ENCODE measurements around the gene UBB. TPM values are rescaled to one million over a fixed set of nuclear protein-coding genes. Genes with fewer than 3 reads are reported as not detected.

The UBB gene
- total RNA-seq, 1 experiment from 2014 or later: 1,609 TPM

- no peak overlapping the region for H3K4me3 Mint-ChIP-seq
- no peaks in the 10 kb centered on the region for H3K27me3 ChIP-seq (ENCODE audit: insufficient read depth, low read length)
- no peak overlapping the region for H3K27ac Mint-ChIP-seq
- H3K36me3 Mint-ChIP-seq (ENCODE audit: insufficient read depth in 1 of 3, low read depth in 3 of 3): no peaks in the 10 kb centered on the region
- H3K4me1 ChIP-seq (ENCODE audit: insufficient read depth, low read length): no peaks in the 10 kb centered on the region
- peaks cover 1% of the 10 kb centered on the region for H3K27me3 Mint-ChIP-seq (ENCODE audit: low read depth)
- no peak overlapping the region for H3K27ac ChIP-seq (ENCODE audit: insufficient read length, low read depth, low read length)
- no peak overlapping the region for H2BK5ac ChIP-seq (ENCODE audit: insufficient read length, low read length)
- H3K56ac ChIP-seq (ENCODE audit: insufficient read length, low read depth, low read length): no peak overlapping the region
- H4K5ac ChIP-seq (ENCODE audit: insufficient read length, low read depth, low read length): no peak overlapping the region
- no peak overlapping the region for H3T11ph ChIP-seq (ENCODE audit: low read length)
- no peak overlapping the region for H4K91ac ChIP-seq (ENCODE audit: insufficient read length, low read depth, low read length)
- H2AK5ac ChIP-seq (ENCODE audit: insufficient read length, low read length): no peak overlapping the region
- H3K14ac ChIP-seq (ENCODE audit: insufficient read depth, low read length): no peak overlapping the region
- H3K18ac ChIP-seq (ENCODE audit: insufficient read length, low read depth, low read length): no peak overlapping the region
- TF ChIP-seq CTCF (conservative IDR thresholded peaks at IDR 0.05): no peak
- no peak overlapping the region for H3K9ac ChIP-seq (ENCODE audit: extremely low read depth, insufficient read length, low read length)
- DNase-seq: no peak
- H2AFZ ChIP-seq (ENCODE audit: low read length): no peak overlapping the region
- H3K79me1 ChIP-seq (ENCODE audit: insufficient read depth, low read depth, low read length, poor library complexity, severe bottlenecking): no peaks in the 10 kb centered on the region
- H2BK12ac ChIP-seq (ENCODE audit: insufficient read length, low read depth, low read length): no peak overlapping the region
- H3K4me2 ChIP-seq (ENCODE audit: insufficient read depth, insufficient read length, low read length): no peak overlapping the region
- H2BK120ac ChIP-seq (ENCODE audit: low read depth, low read length, poor library complexity, severe bottlenecking): no peak overlapping the region
- no peak overlapping the region for H3K4ac ChIP-seq (ENCODE audit: low read depth, low read length)
- no peaks in the 10 kb centered on the region for H3K9me3 Mint-ChIP-seq
- no peaks in the 10 kb centered on the region for H3K9me3 ChIP-seq (ENCODE audit: control insufficient read depth, low read depth, low read length)
- H3K23me2 ChIP-seq (ENCODE audit: insufficient read length, low read depth, low read length, poor library complexity, severe bottlenecking): no peaks in the 10 kb centered on the region
- H3K4me1 Mint-ChIP-seq: peaks cover 0 to 5% of the 10 kb centered on the region in 2 experiments; a peak in 2 of 4 replicates
- H4K8ac ChIP-seq (replicated peaks; ENCODE audit: insufficient read length, low read depth, low read length): no peak overlapping the region
- no peaks in the 10 kb centered on the region for H4K20me1 ChIP-seq (ENCODE audit: control insufficient read depth, insufficient read depth, insufficient read length)
- no peaks in the 10 kb centered on the region for H3K79me2 ChIP-seq (ENCODE audit: insufficient read depth, low read length)
- no peak overlapping the region for H2BK20ac ChIP-seq (ENCODE audit: low read depth, low read length, poor library complexity, severe bottlenecking)
- no peak overlapping the region for H3K23ac ChIP-seq (ENCODE audit: insufficient read length, low read depth, low read length)
- H2BK15ac ChIP-seq (ENCODE audit: low read depth, low read length): no peak overlapping the region
Observed at GRCh38 chr17:16364625-16365024, 16.3 kb upstream of the UBB start.
